G401 (cell line): ENCODE data around the gene RGS1. TPM values are rescaled to one million over a fixed set of nuclear protein-coding genes. Genes with fewer than 3 reads are reported as not detected.

ENCODE experiments used
- DNase-seq: peaks from one replicate; pipeline ENCODE4 v3.0.0-alpha.2; 2015; ENCODE audit warnings: low spot score
- in situ Hi-C: cut with HindIII; loops from 2 replicates; pipeline ENCODE4 v1.10.0; 2016; ENCODE audit warnings: low sequenced_read_pairs, mixed read lengths
- total RNA-seq: library from RNA; depleted of rRNA; stranded (reverse); fragments of >200 nt; shearing (Covaris generic); gene quantifications from 2 replicates; pipeline ENCODE4 v1.2.3, GENCODE V29; 2014

Gene RGS1
- total RNA-seq, 1 experiment from 2014 or later, result 74.0 TPM

DNA sequence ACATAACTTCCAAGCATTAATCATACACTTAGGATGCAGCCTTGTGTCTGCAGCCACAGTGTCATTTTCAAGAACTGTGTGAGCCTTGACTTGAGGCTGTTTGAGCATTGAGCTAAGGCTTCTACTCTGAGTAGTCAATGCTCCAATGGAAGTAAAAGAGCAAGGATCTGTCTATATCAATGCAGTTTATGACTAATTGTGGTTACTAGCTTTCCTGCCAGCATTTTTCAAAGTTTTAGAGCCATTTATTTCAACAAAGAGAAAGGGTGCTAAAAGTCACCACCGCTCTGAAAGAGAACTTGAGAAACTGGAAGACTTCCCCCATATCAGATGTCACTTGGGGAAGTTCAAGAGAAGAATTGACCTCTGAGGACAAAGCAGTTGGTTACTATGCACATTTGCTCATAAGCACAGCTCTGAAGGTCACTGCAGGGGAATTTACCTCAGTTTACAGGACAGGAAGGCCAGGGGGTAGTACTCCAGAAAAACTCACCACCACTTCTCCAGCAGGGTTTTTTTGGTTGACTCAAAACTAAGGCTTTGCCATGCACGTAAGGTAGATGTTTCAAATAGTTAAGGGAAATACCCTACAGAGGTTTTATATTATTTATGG, 24.5 kb upstream of the RGS1 start:
- in situ Hi-C loops, result no loop called here
- no peak for DNase-seq

GRCh38 chr1:192552760-192553191, 22.8 kb upstream of the RGS1 start:
- in situ Hi-C loops, result no loop called here
- no peak for DNase-seq

DNA sequence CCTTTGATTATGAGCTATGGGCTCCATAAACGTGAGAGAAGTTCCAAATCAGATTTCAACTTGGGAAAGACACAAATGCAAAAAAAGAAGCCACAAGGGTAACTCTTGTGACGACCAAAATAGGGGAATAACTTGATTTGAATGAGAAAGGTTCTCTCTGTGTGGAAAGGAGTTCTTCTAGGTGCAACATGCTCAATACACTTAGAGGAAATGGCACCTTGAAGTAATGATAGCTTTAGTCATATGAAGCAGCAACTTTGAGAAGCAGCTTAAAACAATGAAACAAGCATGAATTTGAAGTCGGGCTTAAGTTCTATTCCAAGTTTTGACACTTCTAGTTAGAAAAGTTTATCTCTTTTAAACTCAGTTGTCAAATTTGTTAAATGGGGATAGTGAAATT, 21.8 kb upstream of the RGS1 start:
- in situ Hi-C loops, result no loop called here

GRCh38 chr1:192554904-192555303, 20.7 kb upstream of the RGS1 start:
- in situ Hi-C loops, result no loop called here
- no peak for DNase-seq

More for the DNA sequence above, 21.8 kb upstream of the RGS1 start:
- DNase-seq, result no peak

- in situ Hi-C loops, result no loop called here
- no peak for DNase-seq
Measured at GRCh38 chr1:192555399-192555798, 20.2 kb upstream of the RGS1 start.

DNA sequence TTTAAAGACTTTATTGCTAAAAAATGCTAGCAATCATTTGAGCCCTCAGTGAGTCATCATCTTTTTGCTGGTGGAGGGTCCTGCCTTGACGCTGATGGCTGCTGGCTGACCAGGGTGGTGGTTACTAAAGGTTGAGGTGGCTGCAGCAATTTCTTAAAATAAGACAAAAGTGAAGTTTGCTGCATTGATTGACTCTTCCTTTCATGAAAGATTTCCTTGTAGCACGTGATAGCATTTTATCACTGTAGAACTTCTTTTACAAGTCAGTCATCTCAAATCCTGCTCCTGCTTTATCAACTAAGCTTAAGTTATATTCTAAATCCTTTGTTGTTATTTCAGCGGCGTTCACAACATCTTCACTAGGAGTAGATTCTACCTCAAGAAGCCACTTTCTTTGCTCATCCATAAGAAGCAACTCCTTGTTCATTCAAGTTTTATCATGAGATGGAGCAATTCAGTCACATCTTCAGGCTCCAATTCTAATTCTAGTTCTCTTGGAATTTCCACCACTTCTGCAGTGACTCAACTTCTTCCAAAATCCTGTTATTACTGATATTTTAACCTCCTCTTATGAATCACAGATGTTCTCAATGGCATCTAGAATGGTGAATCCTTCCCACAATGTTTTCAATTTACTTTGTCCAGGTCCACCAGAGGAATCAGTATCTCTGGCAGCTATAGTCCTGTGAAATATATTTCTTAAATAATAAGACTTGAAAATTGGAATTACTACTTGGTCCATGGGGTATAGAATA, 17.6 kb upstream of the RGS1 start:
- DNase-seq, result no peak

GRCh38 chr1:192559115-192560006, 16.2 kb upstream of the RGS1 start:
- DNase-seq, result peak; percentile 61
- in situ Hi-C loops, result no loop called here

More for the DNA sequence above, 17.6 kb upstream of the RGS1 start:
- in situ Hi-C loops, result no loop called here

GRCh38 chr1:192561301-192561700, 14.3 kb upstream of the RGS1 start:
- DNase-seq, result no peak
- in situ Hi-C loops, result no loop called here

DNA sequence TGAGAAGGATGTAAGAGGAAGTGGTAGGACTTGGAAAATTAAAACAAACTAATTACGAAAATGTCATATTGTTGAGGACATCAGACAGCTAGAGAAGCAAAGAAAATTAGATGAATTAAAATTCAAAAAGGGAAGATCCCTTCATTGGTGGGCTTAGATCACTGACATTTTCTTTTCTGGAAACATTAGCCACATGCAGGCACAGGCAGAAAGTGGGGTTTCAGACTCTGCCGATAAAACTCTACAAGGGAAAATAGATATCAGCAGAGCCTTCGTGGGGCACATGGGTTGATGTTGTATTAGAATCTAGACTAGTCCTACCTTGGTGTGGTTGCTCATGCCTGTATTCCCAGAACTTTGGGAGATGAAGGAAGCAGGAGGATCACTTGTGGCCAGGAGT, 12.4 kb upstream of the RGS1 start:
- in situ Hi-C loops, result no loop called here
- DNase-seq, result no peak

DNA sequence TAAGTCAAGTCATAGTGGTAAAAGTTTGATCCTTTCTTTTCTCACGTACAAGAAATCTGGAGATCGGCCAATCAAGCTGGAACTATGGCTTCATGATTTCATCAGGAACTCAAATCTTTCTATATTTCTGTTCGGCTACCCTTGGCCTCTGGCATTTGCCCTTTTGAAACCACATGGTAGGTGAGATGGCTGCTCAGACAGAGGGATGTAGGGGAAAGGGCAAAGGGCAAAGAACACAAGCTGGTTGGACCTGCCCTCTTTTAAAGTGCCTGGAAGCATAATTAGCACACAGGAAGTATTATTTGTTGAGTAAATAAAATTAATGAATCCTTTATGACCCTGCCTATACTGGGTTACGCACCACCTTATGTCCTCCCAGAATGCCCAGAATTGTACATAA, 11.5 kb upstream of the RGS1 start:
- DNase-seq, result no peak
- in situ Hi-C loops, result no loop called here

DNA sequence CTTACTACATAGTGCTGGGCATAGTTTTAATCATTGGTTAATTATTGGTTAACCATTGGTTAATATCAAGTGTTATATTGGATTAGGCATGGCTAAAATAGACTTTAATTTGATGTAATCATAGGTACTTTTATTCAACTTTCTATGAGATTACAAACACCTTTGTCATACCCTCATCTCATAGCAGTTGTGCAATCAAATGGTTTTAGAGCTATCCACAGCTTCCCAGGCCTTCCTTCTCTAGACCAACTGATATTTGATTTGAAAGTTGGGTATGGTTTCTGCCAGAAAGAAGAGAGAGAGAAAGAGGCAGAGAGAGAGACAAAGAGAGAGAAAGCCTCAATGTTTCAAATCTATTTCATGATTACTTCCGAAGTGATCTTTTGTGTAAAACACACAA, 9.6 kb upstream of the RGS1 start:
- DNase-seq, result no peak
- in situ Hi-C loops, result no loop called here

GRCh38 chr1:192566657-192567056, 8.9 kb upstream of the RGS1 start:
- no peak for DNase-seq
- in situ Hi-C loops, result no loop called here

GRCh38 chr1:192568063-192568462, 7.5 kb upstream of the RGS1 start:
- in situ Hi-C loops, result no loop called here
- DNase-seq, result no peak

GRCh38 chr1:192571668-192572067, 3.9 kb upstream of the RGS1 start:
- DNase-seq, result no peak
- in situ Hi-C loops, result no loop called here

GRCh38 chr1:192573499-192573898, 2.1 kb upstream of the RGS1 start:
- no peak for DNase-seq
- in situ Hi-C loops, result no loop called here

- DNase-seq, result no peak
- in situ Hi-C loops, result no loop called here
Measured at GRCh38 chr1:192574073-192574472, 1.5 kb upstream of the RGS1 start.

- no peak for DNase-seq
- in situ Hi-C loops, result no loop called here
Measured at GRCh38 chr1:192576190-192577144, 894 bp downstream of the RGS1 start.

DNA sequence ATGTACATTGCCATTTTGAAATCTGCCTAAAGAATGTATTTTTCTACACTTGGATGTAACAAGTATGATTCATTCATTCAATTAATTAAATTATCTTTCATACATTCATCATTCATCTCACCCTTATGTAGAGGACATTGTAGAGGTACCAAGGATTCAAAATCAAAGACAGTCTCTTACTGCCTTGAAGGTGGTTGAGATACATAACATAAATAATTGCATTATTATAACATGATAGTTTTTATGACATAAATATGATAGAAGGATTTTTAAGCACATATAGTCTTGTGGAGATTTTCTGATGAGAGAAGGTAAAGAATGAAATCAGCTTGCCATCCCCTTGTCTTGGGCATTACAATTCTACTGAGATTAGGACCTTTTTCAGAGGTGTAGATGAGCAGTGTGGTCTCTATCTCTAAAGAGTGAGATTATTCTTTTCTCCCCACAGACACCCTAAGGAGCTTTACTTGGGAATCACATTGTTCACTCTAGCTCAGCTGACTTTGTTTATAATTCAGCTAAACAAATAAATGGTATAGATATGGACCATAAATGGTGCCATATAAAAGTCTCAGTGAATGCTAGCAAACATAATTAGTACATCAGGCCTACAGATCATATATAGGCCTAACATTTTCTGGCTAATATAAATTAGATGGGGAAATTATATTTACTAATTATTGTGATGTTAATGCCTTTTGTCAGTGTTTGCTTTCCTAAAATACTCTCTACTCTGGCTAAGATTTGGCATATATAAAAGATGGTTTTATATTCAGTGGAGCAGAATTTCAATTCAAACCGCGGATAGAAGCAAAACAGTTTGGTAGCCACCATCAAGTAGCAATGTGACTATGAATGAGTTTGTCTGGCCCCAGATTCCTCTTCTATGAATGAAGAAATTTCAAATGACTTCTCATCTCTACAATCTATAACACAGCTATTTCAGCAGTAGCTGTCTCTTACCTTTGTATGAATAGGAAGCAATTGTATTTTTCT, 1.9 kb downstream of the RGS1 start:
- no peak for DNase-seq
- in situ Hi-C loops, result no loop called here
